ENCODE data around the gene IRAK3. TPM values are rescaled to one million over a fixed set of nuclear protein-coding genes. Genes with fewer than 3 reads are reported as not detected.
A peak's percentile ranks its signal among the peaks of the same experiment; 100 is the strongest.

IRAK3 gene
- total RNA-seq, 4 donors from 2014 or later: 12.2 to 21.5 (median 13.6) TPM

GRCh38 chr12:66142826-66143225 is 46.2 kb upstream of the IRAK3 start:
- intact Hi-C loops (cut with DNase I): loop anchor here (10.0 kb wide), 1 partner anchor 92 kb away; no protein-coding TSS in a partner anchor
- H3K4me3 ChIP-seq: no peak overlapping the region
- no peaks in the 10 kb centered on the region for H3K27me3 ChIP-seq
- H3K36me3 ChIP-seq: peaks cover 18 to 89% (median 34%) of the 10 kb centered on the region in 4 donors
- no peak overlapping the region for H3K27ac ChIP-seq (replicated peaks in 1 of 4)
- peaks cover 0 to 13% (median 5%) of the 10 kb centered on the region in 4 donors for H3K4me1 ChIP-seq
- DNase-seq (ENCODE audit: extremely low spot score): no peak
- no peak for TF ChIP-seq EP300 (IDR thresholded peaks at IDR 0.05)
- no peak for TF ChIP-seq POLR2AphosphoS5 (IDR thresholded peaks at IDR 0.05)
- no peak for TF ChIP-seq CTCF (IDR thresholded peaks at IDR 0.05)
- no peak for TF ChIP-seq POLR2A (IDR thresholded peaks at IDR 0.05; ENCODE audit: low read depth)
- peaks cover 0 to 19% (median 15%) of the 10 kb centered on the region in 4 donors for H3K9me3 ChIP-seq

GRCh38 chr12:66143868-66144267 is 45.1 kb upstream of the IRAK3 start:
- no peak for DNase-seq (ENCODE audit: extremely low spot score)
- TF ChIP-seq POLR2A (IDR thresholded peaks at IDR 0.05; ENCODE audit: low read depth) (no peak), POLR2AphosphoS5 (IDR thresholded peaks at IDR 0.05) (no peak), EP300 (IDR thresholded peaks at IDR 0.05) (no peak)
- Histone ChIP-seq H3K27ac (replicated peaks in 1 of 4) (no peak overlapping the region), H3K27me3 (no peaks in the 10 kb centered on the region), H3K4me3 (no peak overlapping the region), H3K9me3 (peaks cover 0 to 19% (median 15%) of the 10 kb centered on the region in 4 donors), H3K36me3 (peaks cover 15 to 91% (median 33%) of the 10 kb centered on the region in 4 donors), H3K4me1 (peaks cover 0 to 13% (median 5%) of the 10 kb centered on the region in 4 donors)
- 100% methylated on average over 1 of the region's 1 CpG for WGBS
- intact Hi-C loops (cut with DNase I): loop anchor here (10.0 kb wide), 1 partner anchor 91 kb away; no protein-coding TSS in a partner anchor

GRCh38 chr12:66144791-66145754 is 43.9 kb upstream of the IRAK3 start:
- H3K36me3 ChIP-seq: peaks cover 15 to 91% (median 27%) of the 10 kb centered on the region in 4 donors
- peaks cover 0 to 13% (median 5%) of the 10 kb centered on the region in 4 donors for H3K4me1 ChIP-seq
- WGBS: 49% methylated on average over 7 of the region's 7 CpGs
- H3K4me3 ChIP-seq: no peak overlapping the region
- no peaks in the 10 kb centered on the region for H3K27me3 ChIP-seq
- H3K9me3 ChIP-seq: peaks cover 0 to 19% (median 15%) of the 10 kb centered on the region in 4 donors
- intact Hi-C loops (cut with DNase I): loop anchor here (10.0 kb wide), 1 partner anchor 90 kb away; no protein-coding TSS in a partner anchor
- H3K27ac ChIP-seq (replicated peaks in 1 of 4): peak overlapping the region; percentile 4 to 47 (median 26)
- no peak for DNase-seq (ENCODE audit: extremely low spot score)
- TF ChIP-seq POLR2AphosphoS5 (IDR thresholded peaks at IDR 0.05): no peak
- peak; percentile 42 to 60 (median 46) for TF ChIP-seq CTCF (IDR thresholded peaks at IDR 0.05)

- TF ChIP-seq POLR2A (IDR thresholded peaks at IDR 0.05; ENCODE audit: low read depth) (no peak), EP300 (IDR thresholded peaks at IDR 0.05) (no peak), CTCF (IDR thresholded peaks at IDR 0.05) (peak in 1 of 3 experiments; percentile 24), POLR2AphosphoS5 (IDR thresholded peaks at IDR 0.05) (no peak)
- 84% methylated on average over 5 of the region's 5 CpGs for whole genome bisulfite sequencing
Measured at GRCh38 chr12:66149702-66150398, 39.2 kb upstream of the IRAK3 start.

More at GRCh38 chr12:66149702-66150398, 39.2 kb upstream of the IRAK3 start:
- H3K27ac ChIP-seq (replicated peaks in 1 of 4): no peak overlapping the region
- H3K4me3 ChIP-seq: no peak overlapping the region
- no peak for DNase-seq (ENCODE audit: extremely low spot score)
- peaks cover 3 to 26% (median 15%) of the 10 kb centered on the region in 4 donors for H3K4me1 ChIP-seq
- H3K9me3 ChIP-seq: no peaks in the 10 kb centered on the region
- intact Hi-C loops (cut with DNase I): loop anchor here (10.0 kb wide), 2 partner anchors 85 to 145 kb away; no protein-coding TSS in a partner anchor
- peaks cover 0 to 62% (median 17%) of the 10 kb centered on the region in 4 donors for H3K36me3 ChIP-seq
- H3K27me3 ChIP-seq: no peaks in the 10 kb centered on the region

Data from esophagus muscularis mucosa (tissue), 4 donors.